Activated T-helper 1 cell treated with Interleukin-2 at 50 U/mL for 16 hours (primary cell): ENCODE results near the gene MAD1L1.

Experiments
- DNase-seq: peaks from one replicate; pipeline ENCODE4 v3.0.0-alpha.2; 2020; ENCODE audit warnings: low read depth

MAD1L1 gene

GRCh38 chr7:2030475-2031450, 202.0 kb downstream of the MAD1L1 start:
- DNase-seq, result no peak

GRCh38 chr7:2029936-2030335, 202.8 kb downstream of the MAD1L1 start:
- DNase-seq, result no peak

- no peak for DNase-seq
These were observed 203.4 kb downstream of the MAD1L1 start for GRCh38 chr7:2029211-2029905.

GRCh38 chr7:2028733-2029132, 204.0 kb downstream of the MAD1L1 start:
- DNase-seq, result no peak

- DNase-seq, result no peak
These were observed 207.6 kb downstream of the MAD1L1 start for GRCh38 chr7:2025188-2025587.

- no peak for DNase-seq
These were observed 208.2 kb downstream of the MAD1L1 start for GRCh38 chr7:2024567-2024918.

GRCh38 chr7:2023877-2024566, 208.7 kb downstream of the MAD1L1 start:
- DNase-seq, result no peak

- DNase-seq, result no peak
These were observed 210.0 kb downstream of the MAD1L1 start for GRCh38 chr7:2022737-2023250.

GRCh38 chr7:2022021-2022409, 210.7 kb downstream of the MAD1L1 start:
- no peak for DNase-seq

- no peak for DNase-seq
These were observed 212.8 kb downstream of the MAD1L1 start for GRCh38 chr7:2019711-2020511.

- DNase-seq, result no peak
These were observed 213.4 kb downstream of the MAD1L1 start for GRCh38 chr7:2019461-2019710.

- DNase-seq, result no peak
These were observed 213.9 kb downstream of the MAD1L1 start for GRCh38 chr7:2018569-2019460.

GRCh38 chr7:2017914-2018568, 214.7 kb downstream of the MAD1L1 start:
- DNase-seq, result no peak

- no peak for DNase-seq
These were observed 215.3 kb downstream of the MAD1L1 start for GRCh38 chr7:2017481-2017891.

GRCh38 chr7:2016761-2017480, 215.8 kb downstream of the MAD1L1 start:
- DNase-seq, result no peak

- DNase-seq, result no peak
These were observed 216.6 kb downstream of the MAD1L1 start for GRCh38 chr7:2016021-2016631.

GRCh38 chr7:2015251-2015871, 217.4 kb downstream of the MAD1L1 start:
- DNase-seq, result no peak

GRCh38 chr7:2014391-2015241, 218.1 kb downstream of the MAD1L1 start:
- no peak for DNase-seq
